Measurements from ENCODE around the gene COX7A2.

Gene COX7A2

GRCh38 chr6:75196081-75196687 lies 47.4 kb downstream of the COX7A2 start:
- no peak for DNase-seq

- no peak for DNase-seq
Observed at GRCh38 chr6:75188221-75188925, 55.2 kb downstream of the COX7A2 start.
